B cell (primary cell): ENCODE results near the gene SHOX. TPM values are rescaled to one million over a fixed set of nuclear protein-coding genes. Genes with fewer than 3 reads are reported as not detected.

Source experiments
- ATAC-seq: fragments of 200-7000 bp; cut with Tn5 transposase; one replicate; pipeline ENCODE4 v1.10.0; 2021; ENCODE audit warnings: low read depth, mild to moderate bottlenecking, moderate number of reproducible peaks, moderate library complexity
- CTCF ChIA-PET: fragments of 350-600 bp; sonication (Branson Sonifier 250); formaldehyde crosslinking; loops from one replicate; lab custom pipeline; 2021; ENCODE audit warnings: antibody characterized with exemption, inconsistent platforms; lab: Charles Lee
- POLR2A ChIA-PET: fragments of 350-600 bp; sonication (Branson Sonifier 250); formaldehyde crosslinking; loops from one replicate; lab custom pipeline; 2021; ENCODE audit warnings: antibody characterized with exemption; lab: Charles Lee
- DNase-seq: peaks from one replicate; pipeline ENCODE4 v3.0.0; 2013
- H2AFZ ChIP-seq: 2 replicates; pipeline ENCODE4 v1.6.1; 2012; ENCODE audit warnings: mild to moderate bottlenecking, low read depth, low read length; ENCODE audit not compliant: insufficient read depth, poor library complexity, severe bottlenecking
- H3K27ac ChIP-seq, 2 donors: 1 replicate in 1 of 2; 2 replicates in 1 of 2; pipeline ENCODE4 v1.5.1; 2012 to 2013; ENCODE audit warnings: low read length in 2 of 2, mild to moderate bottlenecking in 2 of 2, moderate library complexity in 1 of 2
- H3K27me3 ChIP-seq, 4 experiments: fragments of 200-600 bp in 1 of 4; sonication (generic) in 1 of 4; replicated peaks in 1 of 4; 1 replicate in 2 of 4; 2 replicates in 2 of 4; pipeline versions ENCODE4 v1.6.1 to v1.7.0; 2013 to 2016; ENCODE audit warnings: low read length in 3 of 4, mild to moderate bottlenecking in 2 of 4, mixed read lengths in 1 of 4, moderate library complexity in 1 of 4; ENCODE audit not compliant: insufficient read depth in 4 of 4, control insufficient read depth in 3 of 4; ENCODE audit errors: control extremely low read depth in 1 of 4
- H3K36me3 ChIP-seq, 2 experiments: replicated peaks in 1 of 2; 1 replicate in 1 of 2; 2 replicates in 1 of 2; pipeline versions ENCODE4 v1.6.1 to v1.7.1; 2013; ENCODE audit warnings: low read length in 1 of 2; ENCODE audit not compliant: insufficient read depth in 2 of 2, control insufficient read depth in 1 of 2; ENCODE audit errors: control extremely low read depth in 1 of 2, extremely low read depth in 1 of 2
- H3K4me1 ChIP-seq, 2 donors: fragments of 200-600 bp in 1 of 2; sonication (generic) in 1 of 2; 1 replicate in 1 of 2; 2 replicates in 1 of 2; pipeline versions ENCODE4 v1.5.1 to v1.6.1; 2013 to 2017; ENCODE audit warnings: low read length in 2 of 2; ENCODE audit not compliant: control insufficient read depth in 2 of 2, insufficient read depth in 2 of 2
- H3K4me2 ChIP-seq: replicated peaks from 2 replicates; pipeline ENCODE3; 2012; ENCODE audit warnings: mild to moderate bottlenecking, low read depth, low read length; ENCODE audit not compliant: poor library complexity, severe bottlenecking
- H3K4me3 ChIP-seq, 5 experiments: fragments of 200-600 bp in 1 of 5; sonication (generic) in 1 of 5; 1 replicate in 3 of 5; 2 replicates in 2 of 5; pipeline versions ENCODE4 v1.5.1 to v1.7.0; 2011 to 2016; ENCODE audit warnings: low read length in 4 of 5, mild to moderate bottlenecking in 4 of 5, low read depth in 2 of 5, control low read depth in 1 of 5, moderate library complexity in 1 of 5; ENCODE audit not compliant: insufficient read depth in 1 of 5; ENCODE audit errors: control extremely low read depth in 1 of 5, extremely low read depth in 1 of 5
- H3K79me2 ChIP-seq: fragments of 200-600 bp; sonication (generic); one replicate; pipeline ENCODE4 v1.6.0; 2016; ENCODE audit warnings: low read length; ENCODE audit not compliant: control insufficient read depth, insufficient read depth
- H3K9ac ChIP-seq: fragments of 200-600 bp; sonication (generic); 2 replicates; pipeline ENCODE4 v1.6.1; 2017; ENCODE audit warnings: mild to moderate bottlenecking, low read length, moderate library complexity
- H3K9me3 ChIP-seq, 3 donors: one replicate each; pipeline versions ENCODE4 v1.6.1 to v1.7.1; 2013; ENCODE audit warnings: low read length in 2 of 3; ENCODE audit not compliant: control insufficient read depth in 2 of 3, insufficient read depth in 1 of 3; ENCODE audit errors: control extremely low read depth in 1 of 3
- H4K20me1 ChIP-seq: 2 replicates; pipeline ENCODE4 v1.6.0; 2012; ENCODE audit warnings: mild to moderate bottlenecking, low read length; ENCODE audit not compliant: insufficient read depth, control insufficient read depth, poor library complexity, severe bottlenecking
- H3K27ac Mint-ChIP-seq: one replicate; pipeline ENCODE4 v1.8.0; 2021; ENCODE audit warnings: mixed read lengths
- H3K27me3 Mint-ChIP-seq: one replicate; pipeline ENCODE4 v1.8.0; 2021; ENCODE audit warnings: mixed read lengths
- H3K4me1 Mint-ChIP-seq: one replicate; pipeline ENCODE4 v1.8.0; 2021; ENCODE audit warnings: mixed read lengths
- H3K4me3 Mint-ChIP-seq: one replicate; pipeline ENCODE4 v1.8.0; 2021; ENCODE audit warnings: mixed read lengths
- H3K9me3 Mint-ChIP-seq: one replicate; pipeline ENCODE4 v1.8.0; 2022; ENCODE audit warnings: mixed read lengths; ENCODE audit not compliant: insufficient read depth
- EZH2 ChIP-seq: IDR thresholded peaks from 2 replicates; pipeline ENCODE4 v1.6.1; 2012; ENCODE audit warnings: borderline replicate concordance, low read depth, mild to moderate bottlenecking, moderate library complexity, low read length; ENCODE audit not compliant: insufficient read depth, poor library complexity, severe bottlenecking
- WGBS: methylation state at CpG from one replicate; pipeline ENCODE4 v1.1.5; 2013; ENCODE audit warnings: missing lambda C conversion rate; ENCODE audit not compliant: insufficient coverage; 5-methylcytosine and 5-hydroxymethylcytosine counted together
- intact Hi-C: fragments of 100-400 bp; cut with micrococcal nuclease; formaldehyde crosslinking; loops from one replicate; pipeline ENCODE4 v1.10.0; 2022
- polyA plus RNA-seq: library from polyadenylated mRNA; depleted of rRNA; stranded (reverse); fragments of >200 nt; gene quantifications from 2 replicates; pipeline ENCODE4 v1.2.3, GENCODE V29; 2012
- total RNA-seq, 2 donors: library from RNA; stranded (reverse); fragments of 120-200 nt in 1 of 2; gene quantifications; 1 replicate in 1 of 2; 2 replicates in 1 of 2; pipeline versions ENCODE4 v1.2.3 to v1.2.4, GENCODE V29; 2013 to 2022
- TF ChIP-seq, protein P1 (sequence below): fragments of 200-600 bp; IDR thresholded peaks from one replicate; pipeline ENCODE4 v1.8.0; 2022; ENCODE audit warnings: antibody characterized with exemption, mild to moderate bottlenecking

Gene SHOX
- total and polyA plus RNA-seq, 2 donors (not counting 1 experiment from before 2014, with no cell fraction given) = not detected

- 68% methylated on average over 7 of the region's 7 CpGs for WGBS
- no peak overlapping the region for H3K4me2 ChIP-seq
- TF ChIP-seq, protein P1, sequence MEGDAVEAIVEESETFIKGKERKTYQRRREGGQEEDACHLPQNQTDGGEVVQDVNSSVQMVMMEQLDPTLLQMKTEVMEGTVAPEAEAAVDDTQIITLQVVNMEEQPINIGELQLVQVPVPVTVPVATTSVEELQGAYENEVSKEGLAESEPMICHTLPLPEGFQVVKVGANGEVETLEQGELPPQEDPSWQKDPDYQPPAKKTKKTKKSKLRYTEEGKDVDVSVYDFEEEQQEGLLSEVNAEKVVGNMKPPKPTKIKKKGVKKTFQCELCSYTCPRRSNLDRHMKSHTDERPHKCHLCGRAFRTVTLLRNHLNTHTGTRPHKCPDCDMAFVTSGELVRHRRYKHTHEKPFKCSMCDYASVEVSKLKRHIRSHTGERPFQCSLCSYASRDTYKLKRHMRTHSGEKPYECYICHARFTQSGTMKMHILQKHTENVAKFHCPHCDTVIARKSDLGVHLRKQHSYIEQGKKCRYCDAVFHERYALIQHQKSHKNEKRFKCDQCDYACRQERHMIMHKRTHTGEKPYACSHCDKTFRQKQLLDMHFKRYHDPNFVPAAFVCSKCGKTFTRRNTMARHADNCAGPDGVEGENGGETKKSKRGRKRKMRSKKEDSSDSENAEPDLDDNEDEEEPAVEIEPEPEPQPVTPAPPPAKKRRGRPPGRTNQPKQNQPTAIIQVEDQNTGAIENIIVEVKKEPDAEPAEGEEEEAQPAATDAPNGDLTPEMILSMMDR = no peak
- TF ChIP-seq EZH2 = no peak
- Mint-ChIP-seq H3K4me1 (no peaks in the 10 kb centered on the region), H3K27ac (no peak overlapping the region), H3K27me3 (peaks cover 32% of the 10 kb centered on the region), H3K4me3 (no peak overlapping the region), H3K9me3 (no peaks in the 10 kb centered on the region)
- no peak overlapping the region for H3K9ac ChIP-seq
- ChIA-PET CTCF (no interaction called here), POLR2A (no interaction called here)
- H3K27me3 ChIP-seq = peaks cover 0 to 27% (median under 1%) of the 10 kb centered on the region in 4 experiments
- no peak overlapping the region for H2AFZ ChIP-seq
- no peak overlapping the region for H3K27ac ChIP-seq
- intact Hi-C loops = no loop called here
- DNase-seq = no peak
- H3K9me3 ChIP-seq = no peaks in the 10 kb centered on the region
- H3K79me2 ChIP-seq = no peaks in the 10 kb centered on the region
- no peak overlapping the region for H3K4me3 ChIP-seq
- H3K4me1 ChIP-seq = no peaks in the 10 kb centered on the region
- no peak for ATAC-seq
- H4K20me1 ChIP-seq = no peaks in the 10 kb centered on the region
- no peaks in the 10 kb centered on the region for H3K36me3 ChIP-seq
These were observed 12.6 kb downstream of the SHOX start for GRCh38 chrX:643241-643595.

GRCh38 chrX:643911-644303, 13.3 kb downstream of the SHOX start:
- H3K9me3 ChIP-seq = no peaks in the 10 kb centered on the region
- intact Hi-C loops = no loop called here
- H3K9ac ChIP-seq = no peak overlapping the region
- H3K79me2 ChIP-seq = no peaks in the 10 kb centered on the region
- no peak overlapping the region for H3K4me2 ChIP-seq
- H4K20me1 ChIP-seq = no peaks in the 10 kb centered on the region
- no peaks in the 10 kb centered on the region for H3K4me1 ChIP-seq
- H3K27ac ChIP-seq = no peak overlapping the region
- no peaks in the 10 kb centered on the region for H3K4me1 Mint-ChIP-seq
- ATAC-seq = no peak
- POLR2A ChIA-PET = no interaction called here
- H2AFZ ChIP-seq = no peak overlapping the region
- H3K27me3 Mint-ChIP-seq = peaks cover 27% of the 10 kb centered on the region
- DNase-seq = no peak
- TF ChIP-seq EZH2 = no peak
- TF ChIP-seq, protein P1 = no peak
- no peaks in the 10 kb centered on the region for H3K9me3 Mint-ChIP-seq
- WGBS = 8% methylated on average over 19 of the region's 19 CpGs
- H3K36me3 ChIP-seq = no peaks in the 10 kb centered on the region
- peaks cover 0 to 22% (median under 1%) of the 10 kb centered on the region in 4 experiments for H3K27me3 ChIP-seq
- no peak overlapping the region for H3K4me3 Mint-ChIP-seq
- CTCF ChIA-PET = no interaction called here
- H3K27ac Mint-ChIP-seq = no peak overlapping the region
- no peak overlapping the region for H3K4me3 ChIP-seq
